ENCODE results near the gene PSG2.
"Not testable (repeated sequence)": the region's sequence is repeated elsewhere in the genome, so short reads cannot be mapped to it uniquely, and the experiment has no call there.

Gene PSG2

GRCh38 chr19:43084196-43084832 is 1.8 kb upstream of the PSG2 start:
- DNase-seq (ENCODE audit: low read depth, low spot score); POLR2A ChIA-PET; H3K4me3 ChIP-seq (ENCODE audit: low read depth, low read length): not testable (repeated sequence)
- CTCF ChIA-PET, result interaction anchor here (0.7 to 1.3 kb wide), 4 partner anchors 9 to 161 kb away, joined by 3 read pairs; no protein-coding TSS in a partner anchor
- peak; percentile 29 for TF ChIP-seq CTCF (IDR thresholded peaks at IDR 0.05; ENCODE audit: insufficient read depth, low read length, missing control alignments)

DNA sequence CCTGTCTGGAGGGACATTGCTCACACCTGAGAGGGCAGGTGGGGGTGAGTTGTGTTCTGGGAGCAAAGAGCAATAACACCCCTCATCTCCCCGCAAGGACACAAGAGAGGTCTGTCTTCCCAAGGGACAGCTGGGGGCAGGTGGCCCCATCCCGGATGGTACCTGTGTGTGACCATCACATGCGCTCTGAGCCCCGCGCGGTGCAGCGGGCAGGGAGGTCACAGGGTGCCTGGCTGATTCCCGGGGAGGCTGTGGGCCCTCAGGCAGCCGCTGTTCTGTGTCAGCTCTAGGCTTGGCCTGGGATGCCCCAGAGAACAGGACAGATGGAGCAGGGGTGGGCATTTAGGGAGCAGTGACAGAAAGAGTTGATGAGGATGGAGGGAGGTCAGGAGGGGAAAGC is 1.2 kb upstream of the PSG2 start:
- DNase-seq (ENCODE audit: low read depth, low spot score); POLR2A ChIA-PET; H3K4me3 ChIP-seq (ENCODE audit: low read depth, low read length): not testable (repeated sequence)
- CTCF ChIA-PET, result interaction anchor here (0.7 to 1.3 kb wide), 4 partner anchors 10 to 160 kb away, joined by 3 read pairs; no protein-coding TSS in a partner anchor

DNA sequence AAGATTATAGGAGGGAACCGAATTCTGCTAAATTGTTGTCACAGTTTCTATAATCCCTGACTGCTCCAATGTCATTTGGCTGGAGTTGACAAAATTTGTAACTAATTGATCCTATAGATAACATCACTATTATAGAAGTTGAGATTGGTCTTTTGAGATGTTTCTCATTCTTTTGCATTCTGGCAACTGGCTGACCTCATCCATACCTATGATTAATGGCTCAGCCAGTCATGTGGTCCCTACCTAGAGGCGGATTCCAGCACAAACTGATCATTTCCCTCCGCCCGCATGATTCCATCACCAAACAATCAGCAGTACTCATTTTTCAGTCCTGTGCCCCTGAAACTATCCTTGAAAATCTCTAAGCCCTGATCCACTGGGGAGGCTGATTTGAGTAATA is 4.2 kb downstream of the PSG2 start:
- DNase-seq (ENCODE audit: low read depth, low spot score), result peak; percentile 74
- H3K4me3 ChIP-seq (ENCODE audit: low read depth, low read length), result no peak overlapping the region
- no peak for TF ChIP-seq CTCF (IDR thresholded peaks at IDR 0.05; ENCODE audit: insufficient read depth, low read length, missing control alignments)
- ChIA-PET CTCF (no interaction called here), POLR2A (no interaction called here)

- POLR2A ChIA-PET, result interaction anchor here (0.6 kb wide), 1 partner anchor 46 kb away, joined by 3 read pairs; no protein-coding TSS in a partner anchor
- peak; percentile 61 for DNase-seq (ENCODE audit: low read depth, low spot score)
- CTCF ChIA-PET, result interaction anchor here (1.7 kb wide), 1 partner anchor 148 kb away, joined by 4 read pairs; no protein-coding TSS in a partner anchor
These were observed 4.6 kb downstream of the PSG2 start for GRCh38 chr19:43077881-43078280.

DNA sequence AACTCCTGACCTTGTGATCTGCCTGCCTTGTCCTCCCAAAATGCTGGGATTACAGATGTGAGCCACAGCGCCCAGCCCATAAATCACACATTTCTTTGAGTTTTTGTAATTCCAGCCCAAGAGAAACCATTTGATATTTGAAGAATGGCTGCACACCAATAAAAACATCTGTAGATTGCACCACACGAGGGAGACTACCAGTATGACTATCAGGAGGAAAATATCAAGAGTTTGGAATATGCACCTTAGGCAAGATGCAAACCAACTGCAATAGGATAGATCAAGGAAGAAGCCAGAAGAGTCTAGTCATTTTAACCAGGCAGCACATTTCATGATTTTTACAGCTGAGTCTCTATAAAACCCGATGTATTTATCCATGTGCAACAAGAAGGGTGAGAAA is 20.1 kb downstream of the PSG2 start:
- DNase-seq (ENCODE audit: low read depth, low spot score); H3K4me3 ChIP-seq (ENCODE audit: low read depth, low read length); CTCF ChIA-PET; POLR2A ChIA-PET: not testable (repeated sequence)

More at GRCh38 chr19:43077881-43078280, 4.6 kb downstream of the PSG2 start:
- H3K4me3 ChIP-seq (ENCODE audit: low read depth, low read length), result not testable (repeated sequence)

- CTCF ChIA-PET; H3K4me3 ChIP-seq (ENCODE audit: low read depth, low read length); POLR2A ChIA-PET; DNase-seq (ENCODE audit: low read depth, low spot score): not testable (repeated sequence)
These were observed 21.2 kb downstream of the PSG2 start for GRCh38 chr19:43061326-43061725.

GRCh38 chr19:43060254-43060653 is 22.2 kb downstream of the PSG2 start:
- DNase-seq (ENCODE audit: low read depth, low spot score); CTCF ChIA-PET; H3K4me3 ChIP-seq (ENCODE audit: low read depth, low read length); POLR2A ChIA-PET: not testable (repeated sequence)

DNA sequence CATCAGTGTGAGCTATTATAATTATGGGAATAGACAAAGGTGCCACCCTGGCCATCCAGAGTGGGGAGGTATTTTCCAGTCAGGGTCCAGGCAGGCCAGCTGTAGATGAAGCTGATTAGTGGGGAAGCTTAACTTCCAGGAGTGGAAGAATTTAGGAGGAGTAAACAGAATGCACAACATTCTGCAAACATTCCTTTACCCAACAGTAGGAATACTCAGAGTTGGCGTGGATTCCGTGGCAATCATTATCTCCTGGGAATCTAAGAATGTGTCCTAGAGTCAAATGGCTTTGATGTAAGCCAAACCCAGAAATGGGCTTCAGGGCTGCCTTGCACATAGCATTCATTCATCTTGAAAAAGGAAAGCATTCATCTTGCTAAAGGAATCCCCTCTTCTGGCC is 23.0 kb downstream of the PSG2 start:
- H3K4me3 ChIP-seq (ENCODE audit: low read depth, low read length); POLR2A ChIA-PET; DNase-seq (ENCODE audit: low read depth, low spot score); CTCF ChIA-PET: not testable (repeated sequence)

DNA sequence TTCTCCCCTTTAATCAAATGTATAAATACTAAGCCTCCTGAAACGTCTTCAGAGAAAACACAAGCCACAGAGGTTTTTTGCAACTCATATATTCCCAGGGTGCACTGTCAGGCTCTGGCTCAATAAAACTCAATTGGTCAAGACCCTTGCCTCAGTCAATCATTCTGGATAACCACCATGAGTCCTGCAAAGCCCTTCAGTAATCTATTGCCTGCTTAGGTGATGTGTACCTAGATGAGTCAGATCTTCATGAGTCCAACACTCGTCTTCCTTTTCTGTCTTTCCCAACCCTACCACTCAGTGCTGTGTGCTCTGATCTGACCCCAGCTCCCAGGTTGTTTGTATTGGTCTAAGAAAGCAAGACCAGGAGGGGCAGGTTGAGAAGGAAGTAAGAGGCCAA is 24.1 kb downstream of the PSG2 start:
- DNase-seq (ENCODE audit: low read depth, low spot score); POLR2A ChIA-PET; CTCF ChIA-PET; H3K4me3 ChIP-seq (ENCODE audit: low read depth, low read length): not testable (repeated sequence)

- CTCF ChIA-PET; POLR2A ChIA-PET; DNase-seq (ENCODE audit: low read depth, low spot score); H3K4me3 ChIP-seq (ENCODE audit: low read depth, low read length): not testable (repeated sequence)
These were observed 34.5 kb downstream of the PSG2 start for GRCh38 chr19:43047966-43048365.

DNA sequence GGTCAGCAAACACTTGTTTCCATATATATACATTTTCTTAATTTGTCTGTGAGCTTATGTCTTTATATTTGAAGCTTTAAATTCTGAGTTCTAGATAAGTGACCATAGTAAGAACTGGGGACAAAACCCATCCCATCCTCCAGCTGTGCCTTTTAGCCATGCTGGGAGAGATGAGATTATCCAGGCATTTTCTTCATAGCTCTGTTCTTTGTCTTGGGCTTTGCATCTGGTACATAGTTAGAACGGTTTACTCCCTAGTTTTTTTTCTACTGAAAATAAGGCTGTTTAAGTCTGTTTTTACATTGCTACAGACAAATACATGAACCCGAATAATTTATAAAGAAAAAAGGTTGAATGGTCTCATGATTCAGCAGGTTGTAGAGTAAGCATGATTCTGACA is 35.9 kb downstream of the PSG2 start:
- CTCF ChIA-PET; DNase-seq (ENCODE audit: low read depth, low spot score); H3K4me3 ChIP-seq (ENCODE audit: low read depth, low read length); POLR2A ChIA-PET: not testable (repeated sequence)

GRCh38 chr19:43043492-43044180 is 38.9 kb downstream of the PSG2 start:
- H3K4me3 ChIP-seq (ENCODE audit: low read depth, low read length); CTCF ChIA-PET; POLR2A ChIA-PET; DNase-seq (ENCODE audit: low read depth, low spot score): not testable (repeated sequence)
